Liver (tissue), 9 donors: ENCODE measurements around the gene XKR3. TPM values are rescaled to one million over a fixed set of nuclear protein-coding genes. Genes with fewer than 3 reads are reported as not detected.

Experiments used
- DNase-seq: peaks from one replicate; pipeline ENCODE4 v3.0.0-alpha.2; 2017; ENCODE audit warnings: low spot score
- H3K27ac ChIP-seq, 2 donors: one replicate each; pipeline ENCODE4 v1.7.0; 2013; ENCODE audit warnings: inconsistent platforms in 2 of 2, low read length in 2 of 2, control low read depth in 1 of 2, low read depth in 1 of 2, mild to moderate bottlenecking in 1 of 2
- H3K27me3 ChIP-seq, 4 donors: one replicate each; pipeline versions ENCODE4 v1.6.1 to v1.7.0; 2013; ENCODE audit warnings: low read length in 3 of 4, inconsistent platforms in 1 of 4, mild to moderate bottlenecking in 1 of 4, moderate library complexity in 1 of 4; ENCODE audit not compliant: control insufficient read depth in 4 of 4, insufficient read depth in 4 of 4
- H3K36me3 ChIP-seq, 4 donors: one replicate each; pipeline versions ENCODE4 v1.6.1 to v1.7.0; 2013; ENCODE audit warnings: low read length in 3 of 4, mild to moderate bottlenecking in 3 of 4, low read depth in 1 of 4, moderate library complexity in 1 of 4; ENCODE audit not compliant: control insufficient read depth in 4 of 4, insufficient read depth in 3 of 4
- H3K4me1 ChIP-seq, 4 donors: one replicate each; pipeline versions ENCODE4 v1.6.1 to v1.7.0; 2013; ENCODE audit warnings: low read length in 3 of 4, mild to moderate bottlenecking in 3 of 4, moderate library complexity in 1 of 4; ENCODE audit not compliant: control insufficient read depth in 4 of 4, insufficient read depth in 4 of 4
- H3K4me3 ChIP-seq, 3 donors: one replicate each; pipeline versions ENCODE4 v1.6.1 to v1.7.0; 2013; ENCODE audit warnings: low read length in 3 of 3, control low read depth in 1 of 3, low read depth in 1 of 3, mild to moderate bottlenecking in 1 of 3
- H3K9ac ChIP-seq, 2 donors: one replicate each; pipeline ENCODE4 v1.7.0; 2013; ENCODE audit warnings: low read length in 2 of 2, mild to moderate bottlenecking in 2 of 2, moderate library complexity in 2 of 2, control low read depth in 1 of 2, low read depth in 1 of 2
- H3K9me3 ChIP-seq, 4 donors: one replicate each; pipeline versions ENCODE4 v1.6.1 to v1.7.0; 2013; ENCODE audit warnings: low read length in 3 of 4; ENCODE audit not compliant: control insufficient read depth in 4 of 4
- ATF3 ChIP-seq: IDR thresholded peaks from 2 replicates; pipeline ENCODE4 v1.6.1; 2016; ENCODE audit warnings: antibody characterized with exemption
- EGR1 ChIP-seq, 2 donors: IDR thresholded peaks; 2 replicates each; pipeline ENCODE4 v1.6.1; 2016 to 2018; ENCODE audit warnings: antibody characterized with exemption in 2 of 2, low read depth in 2 of 2
- FOXA1 ChIP-seq: IDR thresholded peaks from 2 replicates; pipeline ENCODE4 v1.6.1; 2016; ENCODE audit warnings: antibody characterized with exemption
- FOXA2 ChIP-seq: IDR thresholded peaks from 2 replicates; pipeline ENCODE4 v1.6.1; 2016; ENCODE audit warnings: antibody characterized with exemption
- GABPA ChIP-seq, 2 donors: IDR thresholded peaks in 1 of 2; conservative IDR thresholded peaks in 1 of 2; 2 replicates each; pipeline ENCODE4 v1.6.1; 2016; ENCODE audit warnings: antibody characterized with exemption in 2 of 2, mild to moderate bottlenecking in 1 of 2, moderate library complexity in 1 of 2
- HNF4A ChIP-seq, 2 donors: conservative IDR thresholded peaks; 2 replicates each; pipeline ENCODE4 v1.6.1; 2016; ENCODE audit warnings: antibody characterized with exemption in 2 of 2, mild to moderate bottlenecking in 2 of 2
- HNF4G ChIP-seq: IDR thresholded peaks from 2 replicates; pipeline ENCODE4 v1.6.1; 2016; ENCODE audit warnings: antibody characterized with exemption
- JUND ChIP-seq, 2 donors: IDR thresholded peaks; 2 replicates each; pipeline ENCODE4 v1.6.1; 2016; ENCODE audit warnings: antibody characterized with exemption in 2 of 2
- MAX ChIP-seq: IDR thresholded peaks from 2 replicates; pipeline ENCODE4 v1.6.1; 2016; ENCODE audit warnings: antibody characterized with exemption
- NR2F2 ChIP-seq: IDR thresholded peaks from 2 replicates; pipeline ENCODE4 v1.6.1; 2016; ENCODE audit warnings: antibody characterized with exemption
- RAD21 ChIP-seq, 2 donors: IDR thresholded peaks; 2 replicates each; pipeline ENCODE4 v1.6.1; 2016; ENCODE audit warnings: antibody characterized with exemption in 2 of 2, mild to moderate bottlenecking in 2 of 2
- REST ChIP-seq: IDR thresholded peaks from 2 replicates; pipeline ENCODE4 v1.6.1; 2016; ENCODE audit warnings: antibody characterized with exemption, mild to moderate bottlenecking
- RXRA ChIP-seq, 2 donors: IDR thresholded peaks; 2 replicates each; pipeline ENCODE4 v1.6.1; 2017 to 2018; ENCODE audit warnings: antibody characterized with exemption in 2 of 2, mild to moderate bottlenecking in 1 of 2
- SP1 ChIP-seq: IDR thresholded peaks from 2 replicates; pipeline ENCODE4 v1.6.1; 2018; ENCODE audit warnings: antibody characterized with exemption, mild to moderate bottlenecking
- TAF1 ChIP-seq: conservative IDR thresholded peaks from 2 replicates; pipeline ENCODE4 v1.6.1; 2016; ENCODE audit warnings: antibody characterized with exemption, mild to moderate bottlenecking
- YY1 ChIP-seq: IDR thresholded peaks from 2 replicates; pipeline ENCODE4 v1.6.1; 2016; ENCODE audit warnings: antibody characterized with exemption, mild to moderate bottlenecking
- ZBTB33 ChIP-seq: IDR thresholded peaks from 2 replicates; pipeline ENCODE4 v1.6.1; 2016; ENCODE audit warnings: antibody characterized with exemption
- WGBS: extraction: QIAGEN DNeasy Blood & Tissue Kit; methylation state at CpG from one replicate; pipeline ENCODE4 v1.1.7; 2013; 5-methylcytosine and 5-hydroxymethylcytosine counted together
- polyA plus RNA-seq, 2 donors: library from polyadenylated mRNA; stranded (reverse) in 1 of 2; unstranded in 1 of 2; fragments of 200-250 nt in 1 of 2; fragments of >200 nt in 1 of 2; fragmentation: Nextera tagmentation in 1 of 2; extraction: Ambion mirVana in 1 of 2; gene quantifications; one replicate each; pipeline versions ENCODE4 v1.2.1 to v1.2.3, GENCODE V29; 2013 to 2015
- total RNA-seq, 2 donors: library from RNA; depleted of rRNA; stranded (reverse); fragments of >200 nt; gene quantifications; one replicate each; pipeline ENCODE4 v1.2.3, GENCODE V29; 2014
- TF ChIP-seq, protein P1 (sequence below): fragments of 150-350 bp; IDR thresholded peaks from 2 replicates; pipeline ENCODE4 v1.5.1; 2017; ENCODE audit warnings: improper control_type of control experiment, low read depth, low read length; ENCODE audit not compliant: missing input control
- donor health status: healthy.
- donor health status: healthy.
- donor health status: healthy.
- donor health status: healthy.
- donor health status: healthy.

XKR3 gene
- total and polyA plus RNA-seq, 4 donors: not detected

GRCh38 chr22:16801571-16801970, 23.6 kb downstream of the XKR3 start:
- H3K36me3 ChIP-seq: no peaks in the 10 kb centered on the region
- H3K27ac ChIP-seq: no peak overlapping the region
- TF ChIP-seq REST: no peak
- no peak for TF ChIP-seq NR2F2
- TF ChIP-seq EGR1 (IDR thresholded peaks at IDR 0.05; ENCODE audit: low read depth in 2 of 2): no peak
- TF ChIP-seq HNF4A (conservative IDR thresholded peaks at IDR 0.05): no peak
- no peak for TF ChIP-seq SP1
- no peak for TF ChIP-seq GABPA (IDR thresholded peaks at IDR 0.05 in 1 of 2, conservative IDR thresholded peaks at IDR 0.05 in 1 of 2)
- TF ChIP-seq ATF3: no peak
- TF ChIP-seq, protein P1, sequence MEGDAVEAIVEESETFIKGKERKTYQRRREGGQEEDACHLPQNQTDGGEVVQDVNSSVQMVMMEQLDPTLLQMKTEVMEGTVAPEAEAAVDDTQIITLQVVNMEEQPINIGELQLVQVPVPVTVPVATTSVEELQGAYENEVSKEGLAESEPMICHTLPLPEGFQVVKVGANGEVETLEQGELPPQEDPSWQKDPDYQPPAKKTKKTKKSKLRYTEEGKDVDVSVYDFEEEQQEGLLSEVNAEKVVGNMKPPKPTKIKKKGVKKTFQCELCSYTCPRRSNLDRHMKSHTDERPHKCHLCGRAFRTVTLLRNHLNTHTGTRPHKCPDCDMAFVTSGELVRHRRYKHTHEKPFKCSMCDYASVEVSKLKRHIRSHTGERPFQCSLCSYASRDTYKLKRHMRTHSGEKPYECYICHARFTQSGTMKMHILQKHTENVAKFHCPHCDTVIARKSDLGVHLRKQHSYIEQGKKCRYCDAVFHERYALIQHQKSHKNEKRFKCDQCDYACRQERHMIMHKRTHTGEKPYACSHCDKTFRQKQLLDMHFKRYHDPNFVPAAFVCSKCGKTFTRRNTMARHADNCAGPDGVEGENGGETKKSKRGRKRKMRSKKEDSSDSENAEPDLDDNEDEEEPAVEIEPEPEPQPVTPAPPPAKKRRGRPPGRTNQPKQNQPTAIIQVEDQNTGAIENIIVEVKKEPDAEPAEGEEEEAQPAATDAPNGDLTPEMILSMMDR: no peak
- no peak for TF ChIP-seq JUND (IDR thresholded peaks at IDR 0.05)
- TF ChIP-seq YY1: no peak
- no peak for TF ChIP-seq HNF4G
- no peak for TF ChIP-seq TAF1
- TF ChIP-seq FOXA1: no peak
- no peak for TF ChIP-seq RXRA (IDR thresholded peaks at IDR 0.05)
- TF ChIP-seq FOXA2: no peak
- no peak for TF ChIP-seq RAD21 (IDR thresholded peaks at IDR 0.05)
- no peak for TF ChIP-seq ZBTB33
- no peak for TF ChIP-seq MAX
- H3K4me1 ChIP-seq: no peaks in the 10 kb centered on the region
- H3K27me3 ChIP-seq: peaks cover 0 to 3% (median 0%) of the 10 kb centered on the region in 4 donors
- DNase-seq: no peak
- H3K9me3 ChIP-seq: no peaks in the 10 kb centered on the region
- 74% methylated on average over 3 of the region's 3 CpGs for WGBS
- H3K9ac ChIP-seq: no peak overlapping the region
- no peak overlapping the region for H3K4me3 ChIP-seq
